HCT116 (cell line): ENCODE results near the gene ZNF474. TPM values are rescaled to one million over a fixed set of nuclear protein-coding genes. Genes with fewer than 3 reads are reported as not detected.

Experiments
- ATAC-seq: fragments of 200-7000 bp; cut with Tn5 transposase; 2 replicates; pipeline ENCODE4 v1.9.1; 2020; ENCODE audit warnings: mild to moderate bottlenecking, moderate library complexity
- BruUV-seq: library from RNA; stranded (reverse); fragments of 400-500 nt; replicated peaks from 2 replicates; lab custom pipeline; 2021; lab: Mats Ljungman, UMichigan
- CTCF ChIA-PET: fragments of 300-600 bp; sonication (Branson Sonifier 250); formaldehyde crosslinking; loops from one replicate; lab custom pipeline; 2021; ENCODE audit warnings: antibody characterized with exemption; lab: Charles Lee
- POLR2A ChIA-PET: fragments of 300-600, 350-600 bp; sonication (Branson Sonifier 250); formaldehyde crosslinking; loops from one replicate; lab custom pipeline; 2021; ENCODE audit warnings: antibody characterized with exemption; lab: Charles Lee
- RAD21 ChIA-PET, 2 experiments: fragments of 300-600 bp; sonication (Branson Sonifier 250); formaldehyde crosslinking; loops; one replicate each; lab custom pipeline; 2023; ENCODE audit warnings: low total read pairs in 2 of 2; ENCODE audit not compliant: uncharacterized antibody in 2 of 2, unreplicated experiment in 2 of 2, low non-redundant PET in 1 of 2; lab: Charles Lee
- DNase-seq: peaks from one replicate; pipeline ENCODE4 v3.0.0-alpha.2; 2010; ENCODE audit warnings: low read depth, low spot score
- H2AFZ ChIP-seq: fragments of 200-600 bp; shearing (Covaris generic), sonication (generic); 2 replicates; pipeline ENCODE4 v1.6.1; 2017; ENCODE audit warnings: low read depth, mixed run types, mixed read lengths, antibody characterized with exemption, low read length; ENCODE audit not compliant: poor library complexity, severe bottlenecking
- H3K27ac ChIP-seq: 2 replicates; pipeline ENCODE4 v1.5.1; 2012; ENCODE audit warnings: low read depth, low read length
- H3K27me3 ChIP-seq: fragments of 200-600 bp; sonication (generic); 2 replicates; pipeline ENCODE4 v1.6.1; 2016; ENCODE audit warnings: mixed run types, low read length, mixed read lengths; ENCODE audit not compliant: insufficient read depth
- H3K36me3 ChIP-seq, 2 experiments: fragments of 200-500 bp in 1 of 2; fragments of 200-600 bp in 1 of 2; sonication (Bioruptor generic) in 1 of 2; sonication (generic) in 1 of 2; 2 replicates each; pipeline versions ENCODE4 v1.5.1 to v1.6.1; 2014 to 2016; ENCODE audit warnings: low read length in 2 of 2, inconsistent platforms in 1 of 2, mixed read lengths in 1 of 2, mixed run types in 1 of 2; ENCODE audit not compliant: insufficient read depth in 2 of 2, control insufficient read depth in 1 of 2
- H3K4me1 ChIP-seq, 2 experiments: fragments of 200-600 bp in 1 of 2; sonication (generic) in 1 of 2; 2 replicates each; pipeline versions ENCODE4 v1.5.1 to v1.6.1; 2012 to 2017; ENCODE audit warnings: low read length in 2 of 2, inconsistent platforms in 1 of 2, mild to moderate bottlenecking in 1 of 2, mixed read lengths in 1 of 2, mixed run types in 1 of 2, moderate library complexity in 1 of 2; ENCODE audit not compliant: insufficient read depth in 2 of 2, control insufficient read depth in 1 of 2
- H3K4me2 ChIP-seq: fragments of 200-600 bp; sonication (generic); 2 replicates; pipeline ENCODE4 v1.6.1; 2017; ENCODE audit warnings: mixed run types, low read length, mixed read lengths
- H3K4me3 ChIP-seq, 2 experiments: fragments of 200-600 bp in 1 of 2; sonication (generic) in 1 of 2; replicated peaks in 1 of 2; 2 replicates each; pipeline ENCODE4 v1.5.1; 2011 to 2016; ENCODE audit warnings: low read length in 2 of 2, control low read depth in 1 of 2, low read depth in 1 of 2, mild to moderate bottlenecking in 1 of 2, mixed read lengths in 1 of 2, mixed run types in 1 of 2
- H3K79me2 ChIP-seq: fragments of 200-600 bp; sonication (generic); 2 replicates; pipeline ENCODE4 v1.6.1; 2017; ENCODE audit warnings: mild to moderate bottlenecking, mixed run types, low read length, moderate library complexity, mixed read lengths; ENCODE audit not compliant: insufficient read depth
- H3K9ac ChIP-seq: fragments of 200-600 bp; sonication (generic); 2 replicates; pipeline ENCODE4 v1.6.1; 2016; ENCODE audit warnings: low read length, mixed read lengths
- H3K9me2 ChIP-seq: fragments of 200-600 bp; sonication (generic), shearing (Covaris generic); 2 replicates; pipeline ENCODE4 v1.6.1; 2017; ENCODE audit warnings: mixed run types, mild to moderate bottlenecking, moderate library complexity; ENCODE audit not compliant: insufficient read depth
- H3K9me3 ChIP-seq, 2 experiments: fragments of 200-500 bp in 1 of 2; fragments of 200-600 bp in 1 of 2; sonication (Bioruptor generic) in 1 of 2; sonication (generic) in 1 of 2; 2 replicates each; pipeline ENCODE4 v1.6.1; 2014 to 2017; ENCODE audit warnings: low read length in 2 of 2, mixed read lengths in 2 of 2, inconsistent platforms in 1 of 2, low read depth in 1 of 2, mild to moderate bottlenecking in 1 of 2, mixed run types in 1 of 2, moderate library complexity in 1 of 2; ENCODE audit not compliant: control insufficient read depth in 1 of 2, insufficient read depth in 1 of 2
- H4K20me1 ChIP-seq: fragments of 200-600 bp; sonication (generic), shearing (Covaris generic); 2 replicates; pipeline ENCODE4 v1.6.1; 2017; ENCODE audit warnings: mixed run types, mild to moderate bottlenecking, moderate library complexity; ENCODE audit not compliant: insufficient read depth
- EGR1 ChIP-seq: IDR thresholded peaks from 2 replicates; pipeline ENCODE4 v1.6.1; 2012; ENCODE audit warnings: low read depth
- ELF1 ChIP-seq: IDR thresholded peaks from 2 replicates; pipeline ENCODE4 v1.6.1; 2012; ENCODE audit warnings: low read depth, borderline replicate concordance
- EZH2phosphoT487 ChIP-seq: fragments of 200-600 bp; IDR thresholded peaks from 2 replicates; pipeline ENCODE4 v1.6.1; 2018; ENCODE audit warnings: antibody characterized with exemption, borderline replicate concordance
- FOSL1 ChIP-seq: IDR thresholded peaks from 2 replicates; pipeline ENCODE4 v1.6.1; 2012; ENCODE audit warnings: low read depth
- JUND ChIP-seq: IDR thresholded peaks from 2 replicates; pipeline ENCODE4 v1.6.1; 2012
- POLR2A ChIP-seq: IDR thresholded peaks from 2 replicates; pipeline ENCODE4 v1.7.0; 2011; ENCODE audit warnings: borderline replicate concordance; ENCODE audit not compliant: insufficient read depth, insufficient read length; ENCODE audit errors: extremely low read depth
- POLR2AphosphoS5 ChIP-seq: IDR thresholded peaks from 2 replicates; pipeline ENCODE4 v1.6.1; 2011; ENCODE audit warnings: mild to moderate bottlenecking, low read depth, low read length, moderate library complexity
- RAD21 ChIP-seq: IDR thresholded peaks from 2 replicates; pipeline ENCODE4 v1.6.1; 2012; ENCODE audit warnings: low read depth, mild to moderate bottlenecking
- SP1 ChIP-seq: IDR thresholded peaks from 2 replicates; pipeline ENCODE4 v1.6.1; 2012; ENCODE audit warnings: low read depth
- SRF ChIP-seq: IDR thresholded peaks from 2 replicates; pipeline ENCODE4 v1.6.1; 2012; ENCODE audit warnings: low read depth
- TCF7L2 ChIP-seq: IDR thresholded peaks from 2 replicates; pipeline ENCODE4 v1.7.0; 2011; ENCODE audit warnings: borderline replicate concordance, inconsistent platforms; ENCODE audit not compliant: insufficient read depth, insufficient read length; ENCODE audit errors: extremely low read depth
- YY1 ChIP-seq: IDR thresholded peaks from 2 replicates; pipeline ENCODE4 v1.6.1; 2011; ENCODE audit warnings: low read length, low read depth, moderate library complexity, mild to moderate bottlenecking; ENCODE audit not compliant: insufficient replicate concordance; ENCODE audit errors: extremely low read depth
- ZFX ChIP-seq: fragments of 450-650 bp; IDR thresholded peaks from 2 replicates; pipeline ENCODE4 v1.6.1; 2017
- intact Hi-C: fragments of 100-400 bp; cut with micrococcal nuclease; formaldehyde crosslinking; loops from 2 replicates; pipeline ENCODE4 v1.10.0; 2022
- total RNA-seq: library from RNA; stranded (reverse); gene quantifications from one replicate; pipeline ENCODE4 v1.2.1, GENCODE V29; 2021; ENCODE audit not compliant: unreplicated experiment

Gene ZNF474
- total RNA-seq, 1 experiment from 2014 or later, result 0.37 TPM

GRCh38 chr5:122145906-122146305 is 16.6 kb downstream of the ZNF474 start (continued):
- TF ChIP-seq ZFX, result no peak
- no peak for TF ChIP-seq TCF7L2
- no peak for TF ChIP-seq SRF
- TF ChIP-seq POLR2A, result no peak
- no peak for TF ChIP-seq SP1
- TF ChIP-seq FOSL1, result no peak
- TF ChIP-seq POLR2AphosphoS5, result no peak
- no peak for TF ChIP-seq ELF1
- TF ChIP-seq JUND, result no peak
- TF ChIP-seq YY1, result no peak
- no peak for TF ChIP-seq EGR1

- TF ChIP-seq EZH2phosphoT487 (no peak), YY1 (no peak), RAD21 (no peak)
- H4K20me1 ChIP-seq, result no peaks in the 10 kb centered on the region
- H3K9ac ChIP-seq, result no peak overlapping the region
- BruUV-seq, result no TSS peak
- no peaks in the 10 kb centered on the region for H3K9me3 ChIP-seq
- intact Hi-C loops, result no loop called here
- no peak overlapping the region for H3K27ac ChIP-seq
- ATAC-seq (no peak), DNase-seq (no peak)
- no peaks in the 10 kb centered on the region for H3K36me3 ChIP-seq
- RAD21 ChIA-PET, result no interaction called here
- H3K9me2 ChIP-seq, result no peaks in the 10 kb centered on the region
- POLR2A ChIA-PET, result no interaction called here
- H2AFZ ChIP-seq, result no peak overlapping the region
- H3K27me3 ChIP-seq, result no peaks in the 10 kb centered on the region
- CTCF ChIA-PET, result no interaction called here
- H3K79me2 ChIP-seq, result no peaks in the 10 kb centered on the region
- H3K4me1 ChIP-seq, result no peaks in the 10 kb centered on the region
- H3K4me3 ChIP-seq, result no peak overlapping the region
- H3K4me2 ChIP-seq, result no peak overlapping the region
These were observed 20.2 kb downstream of the ZNF474 start for GRCh38 chr5:122149321-122150090.
